K562 (cell line): ENCODE results near the gene TMEM237. TPM values are rescaled to one million over a fixed set of nuclear protein-coding genes. Genes with fewer than 3 reads are reported as not detected.

Source experiments
- ATAC-seq: fragments of 200-7000 bp; cut with Tn5 transposase; 3 replicates; pipeline ENCODE4 v1.9.1; 2020; ENCODE audit warnings: moderate library complexity
- BruUV-seq: library from RNA; stranded (reverse); fragments of 400-500 nt; replicated peaks from 2 replicates; lab custom pipeline; 2021; lab: Mats Ljungman, UMichigan
- CTCF ChIA-PET: fragments of 300-600 bp; formaldehyde crosslinking; extraction: SDS; loops from one replicate; lab custom pipeline; 2021; ENCODE audit warnings: low intra/inter-chr PET ratio; lab: Yijun Ruan, JAX
- POLR2A ChIA-PET: fragments of 300-600, 350-650 bp; sonication (Branson Sonifier 250); formaldehyde crosslinking; extraction: SDS; loops from one replicate; lab custom pipeline; 2021; ENCODE audit warnings: antibody characterized with exemption, inconsistent platforms; lab: Yijun Ruan, JAX
- DNase-seq, 4 experiments: peaks; one replicate each; pipeline versions ENCODE4 v3.0.0 to v3.0.0-alpha.2; 2011 to 2018; ENCODE audit warnings: low spot score in 3 of 4, mixed read lengths in 3 of 4; ENCODE audit errors: extremely low read depth in 1 of 4
- FAIRE-seq: peaks from 2 replicates; lab custom pipeline; 2011; peaks lifted over from hg19 to GRCh38; lab: Jason Lieb, UNC
- H2AFZ ChIP-seq: 2 replicates; pipeline ENCODE4 v1.6.0; 2011; ENCODE audit warnings: low read depth, low read length, control low read depth, inconsistent platforms
- H3K27ac ChIP-seq: fragments of 200-600 bp; 3 replicates; pipeline ENCODE4 v1.8.0; 2011; ENCODE audit warnings: low read depth, mild to moderate bottlenecking, control low read depth, inconsistent platforms, low read length, moderate library complexity, mixed read lengths; ENCODE audit errors: extremely low read depth
- H3K27me3 ChIP-seq, 2 experiments: fragments of 300-600 bp in 1 of 2; 2 replicates in 1 of 2; 3 replicates in 1 of 2; pipeline versions ENCODE4 v1.6.0 to v1.8.0; 2011; ENCODE audit warnings: inconsistent platforms in 2 of 2, low read length in 2 of 2, mild to moderate bottlenecking in 1 of 2, mixed read lengths in 1 of 2, moderate library complexity in 1 of 2; ENCODE audit not compliant: control insufficient read depth in 2 of 2, insufficient read depth in 2 of 2
- H3K36me3 ChIP-seq: fragments of 300-600 bp; 3 replicates; pipeline ENCODE4 v1.8.0; 2011; ENCODE audit warnings: mild to moderate bottlenecking, low read length, inconsistent platforms; ENCODE audit not compliant: control insufficient read depth, insufficient read depth
- H3K4me1 ChIP-seq, 2 experiments: fragments of 200-600 bp in 1 of 2; replicated peaks in 1 of 2; 2 replicates in 1 of 2; 3 replicates in 1 of 2; pipeline versions ENCODE4 v1.5.1 to v1.8.0; 2011; ENCODE audit warnings: inconsistent platforms in 2 of 2, low read length in 2 of 2, mild to moderate bottlenecking in 1 of 2, mixed read lengths in 1 of 2, moderate library complexity in 1 of 2; ENCODE audit not compliant: control insufficient read depth in 2 of 2, insufficient read depth in 2 of 2
- H3K4me2 ChIP-seq: 2 replicates; pipeline ENCODE4 v1.6.1; 2011; ENCODE audit warnings: low read length, control low read depth, inconsistent platforms, mixed read lengths; ENCODE audit not compliant: insufficient read depth
- H3K4me3 ChIP-seq: fragments of 200-600 bp; sonication (generic), shearing (Covaris generic); 2 replicates; pipeline ENCODE4 v1.5.1; 2016; ENCODE audit warnings: control low read depth, inconsistent platforms
- H3K79me2 ChIP-seq: fragments of 200-600 bp; 3 replicates; pipeline ENCODE4 v1.8.0; 2011; ENCODE audit warnings: low read length, inconsistent platforms; ENCODE audit not compliant: control insufficient read depth, insufficient read depth
- H3K9ac ChIP-seq, 2 experiments: 2 replicates each; pipeline versions ENCODE4 v1.6.0 to v1.6.1; 2011; ENCODE audit warnings: low read depth in 2 of 2, low read length in 2 of 2, control low read depth in 1 of 2, inconsistent platforms in 1 of 2, mild to moderate bottlenecking in 1 of 2, mixed read lengths in 1 of 2; ENCODE audit not compliant: insufficient read depth in 1 of 2
- H3K9me1 ChIP-seq: one replicate; pipeline ENCODE4 v1.6.0; 2011; ENCODE audit warnings: inconsistent platforms, mild to moderate bottlenecking, low read length, moderate library complexity; ENCODE audit not compliant: control insufficient read depth, insufficient read depth
- H3K9me3 ChIP-seq: replicated peaks from 2 replicates; pipeline ENCODE4 v1.5.1; 2011; ENCODE audit warnings: low read depth, low read length, inconsistent platforms; ENCODE audit not compliant: control insufficient read depth, insufficient read depth
- H4K20me1 ChIP-seq: replicated peaks from 2 replicates; pipeline ENCODE4 v1.6.1; 2011; ENCODE audit warnings: low read length, inconsistent platforms, mixed read lengths; ENCODE audit not compliant: control insufficient read depth, insufficient read depth
- CEBPG ChIP-seq, 3 experiments: fragments of 200-800 bp in 1 of 3; sonication (Bioruptor generic) in 1 of 3; sonication (generic) in 1 of 3; formaldehyde crosslinking in 1 of 3; IDR thresholded peaks in 2 of 3; conservative IDR thresholded peaks in 1 of 3; 2 replicates each; pipeline versions ENCODE4 v1.6.1 to v1.8.0; 2016 to 2022; ENCODE audit warnings: missing compliant biosample characterization in 2 of 3, missing genetic modification characterization in 2 of 3, mild to moderate bottlenecking in 1 of 3, missing genetic modification reagents in 1 of 3
- EHMT2 ChIP-seq: fragments of 450-650 bp; IDR thresholded peaks from 2 replicates; pipeline ENCODE4 v1.6.1; 2018; ENCODE audit warnings: antibody characterized with exemption
- RBFOX2 ChIP-seq: fragments of 200-400 bp; formaldehyde crosslinking; IDR thresholded peaks from 2 replicates; pipeline ENCODE4 v1.6.1; 2017; ENCODE audit warnings: low read depth, mild to moderate bottlenecking, low read length, moderate library complexity
- SAFB2 ChIP-seq: fragments of 200-400 bp; formaldehyde crosslinking; IDR thresholded peaks from 2 replicates; pipeline ENCODE4 v1.6.1; 2018; ENCODE audit warnings: borderline replicate concordance, low read length, low read depth, moderate library complexity; ENCODE audit not compliant: severe bottlenecking
- SMAD3 ChIP-seq: fragments of 450-650 bp; formaldehyde crosslinking; conservative IDR thresholded peaks from 2 replicates; pipeline ENCODE4 v1.4.0; 2020; ENCODE audit warnings: mild to moderate bottlenecking
- TEAD2 ChIP-seq: fragments of 450-650 bp; IDR thresholded peaks from 2 replicates; pipeline ENCODE4 v1.6.1; 2016; ENCODE audit warnings: missing genetic modification characterization, control low read depth, missing compliant biosample characterization
- ZNF174 ChIP-seq: fragments of 250-450 bp; sonication (Bioruptor Pico); IDR thresholded peaks from 2 replicates; pipeline ENCODE4 v1.4.0; 2020; ENCODE audit warnings: mild to moderate bottlenecking
- WGBS: fragments of 100-300 bp; shearing (Covaris generic); methylation state at CpG from one replicate; pipeline ENCODE4 v1.1.6; 2016; ENCODE audit warnings: low coverage, mixed read lengths; ENCODE audit not compliant: insufficient coverage; ENCODE audit errors: missing lambda C conversion rate; 5-methylcytosine and 5-hydroxymethylcytosine counted together
- in situ Hi-C: fragments of 300-500 bp; cut with MboI; formaldehyde crosslinking; loops from 4 replicates; pipeline ENCODE4 v1.15.0; 2018; ENCODE audit warnings: inconsistent platforms, mixed read lengths
- intact Hi-C: fragments of 100-400 bp; cut with micrococcal nuclease; formaldehyde crosslinking; loops from 2 replicates; pipeline ENCODE4 v1.14.2; 2022
- polyA plus RNA-seq, 8 experiments: library from polyadenylated mRNA; depleted of rRNA in 4 of 8; stranded (reverse) in 5 of 8; unstranded in 3 of 8; fragments of >200 nt; fragmentation: Nextera tagmentation in 2 of 8; fragmentation: Illumina TruSeq in 1 of 8; extraction: Ambion mirVana in 2 of 8; extraction: Trizol in 1 of 8; gene quantifications; 2 replicates each; pipeline versions ENCODE4 v1.2.1 to v1.2.3, GENCODE V29; 2011 to 2014; ENCODE audit warnings: inconsistent platforms in 1 of 8, missing spikeins in 1 of 8
- total RNA-seq, 7 experiments: library from RNA; depleted of rRNA in 6 of 7; stranded (reverse); fragments of >200 nt in 6 of 7; fragmentation: Illumina TruSeq in 2 of 7; extraction: Trizol in 2 of 7; gene quantifications; 2 replicates each; pipeline versions ENCODE4 v1.2.1 to v1.2.3, GENCODE V29; 2011 to 2021; ENCODE audit warnings: low replicate concordance in 1 of 7
- TF ChIP-seq, protein P1 (sequence below): fragments of 250-450 bp; sonication (Bioruptor Pico); IDR thresholded peaks from 2 replicates; pipeline ENCODE4 v1.8.0; 2021; ENCODE audit warnings: mild to moderate bottlenecking, moderate library complexity
- TF ChIP-seq, protein P2 (sequence below): fragments of 250-450 bp; sonication (Bioruptor Pico); IDR thresholded peaks from 2 replicates; pipeline ENCODE4 v1.4.0; 2020; ENCODE audit warnings: mild to moderate bottlenecking, moderate library complexity, borderline replicate concordance

TMEM237 gene
- total and polyA plus RNA-seq, 9 of the 15 experiments (the other 6 are each of a cell fraction or from before 2014, with no cell fraction given): 6.2 to 25.6 (median 17.9) TPM

DNA sequence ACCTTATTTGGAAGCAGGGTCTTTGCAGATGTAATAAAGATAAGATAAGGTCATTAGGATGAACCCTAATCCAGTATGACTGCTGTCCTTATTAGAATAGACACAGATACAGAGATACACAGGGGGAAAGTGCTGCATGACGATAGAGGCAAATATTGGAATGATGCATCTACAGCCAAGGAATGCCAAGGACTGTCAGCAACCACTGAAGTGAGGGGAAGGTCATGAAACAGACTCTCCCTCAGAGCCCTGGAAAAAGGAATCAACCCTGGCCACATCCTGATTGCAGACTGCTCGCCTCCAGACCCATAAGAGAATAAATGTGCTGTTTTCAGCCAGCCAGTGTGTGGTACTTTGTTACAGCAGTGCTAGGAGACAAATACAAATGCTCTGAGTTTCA, 14.8 kb downstream of the TMEM237 start (continued):
- TF ChIP-seq, protein P1, sequence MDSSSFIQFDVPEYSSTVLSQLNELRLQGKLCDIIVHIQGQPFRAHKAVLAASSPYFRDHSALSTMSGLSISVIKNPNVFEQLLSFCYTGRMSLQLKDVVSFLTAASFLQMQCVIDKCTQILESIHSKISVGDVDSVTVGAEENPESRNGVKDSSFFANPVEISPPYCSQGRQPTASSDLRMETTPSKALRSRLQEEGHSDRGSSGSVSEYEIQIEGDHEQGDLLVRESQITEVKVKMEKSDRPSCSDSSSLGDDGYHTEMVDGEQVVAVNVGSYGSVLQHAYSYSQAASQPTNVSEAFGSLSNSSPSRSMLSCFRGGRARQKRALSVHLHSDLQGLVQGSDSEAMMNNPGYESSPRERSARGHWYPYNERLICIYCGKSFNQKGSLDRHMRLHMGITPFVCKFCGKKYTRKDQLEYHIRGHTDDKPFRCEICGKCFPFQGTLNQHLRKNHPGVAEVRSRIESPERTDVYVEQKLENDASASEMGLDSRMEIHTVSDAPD (CRISPR knock-in tag): no peak
- TF ChIP-seq ZNF174 (CRISPR knock-in tag) (no peak), EHMT2 (no peak)

DNA sequence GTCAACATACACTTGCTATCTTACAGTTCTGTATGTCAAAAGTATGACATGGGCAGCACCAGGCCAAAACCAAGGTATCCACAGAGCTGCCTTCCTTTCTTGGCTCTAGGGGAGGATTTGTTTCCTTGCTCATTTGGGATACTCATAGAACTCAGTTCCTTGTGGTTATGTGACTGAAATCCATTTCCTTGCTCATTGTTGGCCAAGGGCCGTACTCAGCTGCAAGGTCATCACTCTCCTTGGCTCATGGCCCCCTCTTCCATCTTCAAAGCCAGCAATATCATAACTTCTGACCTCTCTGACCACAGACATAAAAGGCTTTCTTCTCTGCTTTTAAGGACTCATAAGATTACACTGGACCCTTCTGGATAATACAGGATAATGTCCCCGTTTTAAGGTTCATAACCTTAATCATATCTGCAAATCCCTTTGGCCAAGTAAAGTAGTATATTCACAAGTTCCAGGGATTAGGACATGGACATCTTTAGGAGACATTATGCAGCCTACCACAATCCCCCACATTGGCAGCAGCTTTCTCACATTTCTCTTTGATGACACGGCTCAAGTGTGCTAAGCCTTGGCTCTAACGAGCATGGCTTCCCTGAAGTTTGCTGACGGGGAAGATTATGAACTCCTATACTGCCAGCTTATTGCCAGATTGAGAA, 20.9 kb downstream of the TMEM237 start:
- no peak overlapping the region for H3K9ac ChIP-seq
- no peak overlapping the region for H3K4me2 ChIP-seq
- intact Hi-C loops: no loop called here
- no peaks in the 10 kb centered on the region for H3K79me2 ChIP-seq
- FAIRE-seq (no peak), ATAC-seq (no peak), DNase-seq (no peak)
- ChIA-PET POLR2A (interaction anchor here (0.9 kb wide), 1 partner anchor 10 kb away, joined by 3 read pairs; no protein-coding TSS in a partner anchor), CTCF (no interaction called here)
- WGBS: 62% methylated on average over 5 of the region's 5 CpGs
- 0 out of 3 replicates have a peak, but pooled peaks cover 3% of the 10 kb centered on the region for H3K36me3 ChIP-seq
- H3K9me1 ChIP-seq: no peaks in the 10 kb centered on the region
- H3K27me3 ChIP-seq: no peaks in the 10 kb centered on the region
- H3K4me3 ChIP-seq: no peak overlapping the region
- no peaks in the 10 kb centered on the region for H4K20me1 ChIP-seq
- H2AFZ ChIP-seq: no peak overlapping the region
- TF ChIP-seq, protein P2, sequence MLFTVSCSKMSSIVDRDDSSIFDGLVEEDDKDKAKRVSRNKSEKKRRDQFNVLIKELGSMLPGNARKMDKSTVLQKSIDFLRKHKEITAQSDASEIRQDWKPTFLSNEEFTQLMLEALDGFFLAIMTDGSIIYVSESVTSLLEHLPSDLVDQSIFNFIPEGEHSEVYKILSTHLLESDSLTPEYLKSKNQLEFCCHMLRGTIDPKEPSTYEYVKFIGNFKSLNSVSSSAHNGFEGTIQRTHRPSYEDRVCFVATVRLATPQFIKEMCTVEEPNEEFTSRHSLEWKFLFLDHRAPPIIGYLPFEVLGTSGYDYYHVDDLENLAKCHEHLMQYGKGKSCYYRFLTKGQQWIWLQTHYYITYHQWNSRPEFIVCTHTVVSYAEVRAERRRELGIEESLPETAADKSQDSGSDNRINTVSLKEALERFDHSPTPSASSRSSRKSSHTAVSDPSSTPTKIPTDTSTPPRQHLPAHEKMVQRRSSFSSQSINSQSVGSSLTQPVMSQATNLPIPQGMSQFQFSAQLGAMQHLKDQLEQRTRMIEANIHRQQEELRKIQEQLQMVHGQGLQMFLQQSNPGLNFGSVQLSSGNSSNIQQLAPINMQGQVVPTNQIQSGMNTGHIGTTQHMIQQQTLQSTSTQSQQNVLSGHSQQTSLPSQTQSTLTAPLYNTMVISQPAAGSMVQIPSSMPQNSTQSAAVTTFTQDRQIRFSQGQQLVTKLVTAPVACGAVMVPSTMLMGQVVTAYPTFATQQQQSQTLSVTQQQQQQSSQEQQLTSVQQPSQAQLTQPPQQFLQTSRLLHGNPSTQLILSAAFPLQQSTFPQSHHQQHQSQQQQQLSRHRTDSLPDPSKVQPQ (CRISPR knock-in tag): no peak
- TF ChIP-seq SMAD3 (CRISPR knock-in tag) (no peak), RBFOX2 (no peak), SAFB2 (no peak), TEAD2 (tag) (no peak), CEBPG (CRISPR knock-in tag; IDR thresholded peaks at IDR 0.05) (no peak), CEBPG (tag; conservative IDR thresholded peaks at IDR 0.05 in 1 of 2, IDR thresholded peaks at IDR 0.05 in 1 of 2) (no peak)
- H3K9me3 ChIP-seq: no peaks in the 10 kb centered on the region
- H3K27ac ChIP-seq: no peak overlapping the region
- no TSS peak for BruUV-seq
- H3K4me1 ChIP-seq: peaks cover 0 to 7% of the 10 kb centered on the region in 2 experiments; a peak in 2 of 5 replicates
- in situ Hi-C loops: no loop called here
